ENCODE results near the gene SLC51A.

DNA sequence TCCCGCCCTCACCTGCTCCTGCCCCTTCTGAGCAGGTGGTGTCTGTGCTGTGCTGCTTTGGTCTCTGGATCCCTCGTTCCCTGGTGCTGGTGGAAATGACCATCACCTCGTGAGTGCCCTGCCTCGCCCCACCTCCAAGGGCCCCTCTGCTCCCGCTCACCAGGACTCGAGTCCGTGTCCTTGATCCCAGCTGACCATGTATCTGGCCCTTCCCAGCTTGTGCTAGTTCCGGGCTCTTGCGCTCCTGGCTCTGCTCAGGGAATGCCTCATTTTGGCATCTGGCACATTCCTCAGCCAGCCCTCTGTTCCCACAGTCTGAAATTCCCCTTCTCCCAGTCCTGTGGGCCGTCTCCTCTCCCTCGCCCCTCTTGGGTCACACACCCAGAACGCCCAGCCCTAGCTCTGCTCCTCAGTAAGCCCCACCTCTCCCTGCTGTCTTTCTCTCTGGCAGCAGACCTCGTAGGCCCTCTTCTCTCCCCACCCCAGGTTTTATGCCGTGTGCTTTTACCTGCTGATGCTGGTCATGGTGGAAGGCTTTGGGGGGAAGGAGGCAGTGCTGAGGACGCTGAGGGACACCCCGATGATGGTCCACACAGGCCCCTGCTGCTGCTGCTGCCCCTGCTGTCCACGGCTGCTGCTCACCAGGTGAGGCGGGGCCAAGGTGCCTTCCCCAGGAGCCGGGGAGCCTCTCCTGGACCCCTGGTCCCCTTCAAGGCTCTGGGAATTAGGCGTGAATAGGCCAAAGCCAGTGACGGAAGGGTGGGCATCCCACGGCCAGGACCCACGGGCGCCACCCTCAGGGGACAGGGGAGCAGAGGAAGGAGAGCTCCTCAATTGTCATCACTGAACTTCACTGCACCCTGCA lies 11.5 kb downstream of the SLC51A start:
- TF ChIP-seq POLR2A (IDR thresholded peaks at IDR 0.05) (no peak), CTCF (IDR thresholded peaks at IDR 0.05 in 4 of 5, conservative IDR thresholded peaks at IDR 0.05 in 1 of 5) (no peak)
